Brain microvascular endothelial cell (primary cell): ENCODE results near the gene METTL23.
"Not testable (repeated sequence)": the region's sequence is repeated elsewhere in the genome, so short reads cannot be mapped to it uniquely, and the experiment has no call there.

Experiments
- DNase-seq: peaks from one replicate; pipeline ENCODE4 v3.0.0-alpha.2; 2020
- H3K27ac ChIP-seq: fragments of 250-450 bp; sonication (Bioruptor Pico); 2 replicates; pipeline ENCODE4 v1.5.1; 2020; ENCODE audit warnings: mild to moderate bottlenecking, moderate library complexity
- H3K27me3 ChIP-seq: fragments of 250-450 bp; sonication (Bioruptor Pico); replicated peaks from 2 replicates; pipeline ENCODE4 v1.5.1; 2020; ENCODE audit warnings: mild to moderate bottlenecking
- H3K36me3 ChIP-seq: fragments of 250-450 bp; sonication (Bioruptor Pico); replicated peaks from 2 replicates; pipeline ENCODE4 v1.5.1; 2020; ENCODE audit warnings: mild to moderate bottlenecking
- H3K4me3 ChIP-seq: 2 replicates; pipeline ENCODE4 v1.5.1; 2011; ENCODE audit warnings: low read depth, mild to moderate bottlenecking, control low read depth, low read length, moderate library complexity
- in situ Hi-C: cut with HindIII; loops from 2 replicates; pipeline ENCODE4 v1.10.0; 2017; ENCODE audit warnings: low sequenced_read_pairs, low pct_ligation_motif_present
- TF ChIP-seq, protein P1 (sequence below): IDR thresholded peaks from 2 replicates; pipeline ENCODE4 v1.5.1; 2011; ENCODE audit warnings: low read depth, mild to moderate bottlenecking, moderate library complexity, low read length, control low read depth, inconsistent platforms; ENCODE audit errors: missing control alignments

Gene METTL23

GRCh38 chr17:76710863-76711611 is 15.6 kb upstream of the METTL23 start, which contains the start of gene MXRA7:
Gene MXRA7, minus strand, starts transcription at chr17:76710965. Its CDS starts 19 bp downstream, at chr17:76710946.
- TF ChIP-seq, protein P1, sequence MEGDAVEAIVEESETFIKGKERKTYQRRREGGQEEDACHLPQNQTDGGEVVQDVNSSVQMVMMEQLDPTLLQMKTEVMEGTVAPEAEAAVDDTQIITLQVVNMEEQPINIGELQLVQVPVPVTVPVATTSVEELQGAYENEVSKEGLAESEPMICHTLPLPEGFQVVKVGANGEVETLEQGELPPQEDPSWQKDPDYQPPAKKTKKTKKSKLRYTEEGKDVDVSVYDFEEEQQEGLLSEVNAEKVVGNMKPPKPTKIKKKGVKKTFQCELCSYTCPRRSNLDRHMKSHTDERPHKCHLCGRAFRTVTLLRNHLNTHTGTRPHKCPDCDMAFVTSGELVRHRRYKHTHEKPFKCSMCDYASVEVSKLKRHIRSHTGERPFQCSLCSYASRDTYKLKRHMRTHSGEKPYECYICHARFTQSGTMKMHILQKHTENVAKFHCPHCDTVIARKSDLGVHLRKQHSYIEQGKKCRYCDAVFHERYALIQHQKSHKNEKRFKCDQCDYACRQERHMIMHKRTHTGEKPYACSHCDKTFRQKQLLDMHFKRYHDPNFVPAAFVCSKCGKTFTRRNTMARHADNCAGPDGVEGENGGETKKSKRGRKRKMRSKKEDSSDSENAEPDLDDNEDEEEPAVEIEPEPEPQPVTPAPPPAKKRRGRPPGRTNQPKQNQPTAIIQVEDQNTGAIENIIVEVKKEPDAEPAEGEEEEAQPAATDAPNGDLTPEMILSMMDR: no peak
- Histone ChIP-seq H3K36me3 (peaks cover 32% of the 10 kb centered on the region), H3K27me3 (no peaks in the 10 kb centered on the region), H3K27ac (peak within 1 kb of the TSS; percentile 87), H3K4me3 (peak within 1 kb of the TSS; percentile 78)
- no peak for DNase-seq
- in situ Hi-C loops: no loop called here

GRCh38 chr17:76712321-76712720 is 14.3 kb upstream of the METTL23 start:
- H3K4me3 ChIP-seq, in situ Hi-C loops, H3K27ac ChIP-seq, H3K27me3 ChIP-seq, DNase-seq: not testable (repeated sequence)
- H3K36me3 ChIP-seq: peaks cover 34% of the 10 kb centered on the region

GRCh38 chr17:76713765-76714164 is 12.9 kb upstream of the METTL23 start:
- DNase-seq: no peak
- Histone ChIP-seq H3K27me3 (no peaks in the 10 kb centered on the region), H3K27ac (no peak overlapping the region), H3K36me3 (peaks cover 41% of the 10 kb centered on the region), H3K4me3 (no peak overlapping the region)
- in situ Hi-C loops: no loop called here
- TF ChIP-seq, protein P1: no peak

- Histone ChIP-seq H3K36me3 (peaks cover 47% of the 10 kb centered on the region), H3K27ac (no peak overlapping the region), H3K4me3 (no peak overlapping the region), H3K27me3 (no peaks in the 10 kb centered on the region)
- TF ChIP-seq, protein P1: no peak
- in situ Hi-C loops: no loop called here
- DNase-seq: no peak
Measured at GRCh38 chr17:76714336-76714735, 12.3 kb upstream of the METTL23 start.

- peak overlapping the region; percentile 98 for H3K27ac ChIP-seq
- in situ Hi-C loops: no loop called here
- H3K36me3 ChIP-seq: peaks cover 53% of the 10 kb centered on the region
- TF ChIP-seq, protein P1: peak; percentile 83
- no peaks in the 10 kb centered on the region for H3K27me3 ChIP-seq
- DNase-seq: no peak
- no peak overlapping the region for H3K4me3 ChIP-seq
Measured at GRCh38 chr17:76714822-76715495, 11.7 kb upstream of the METTL23 start.

DNA sequence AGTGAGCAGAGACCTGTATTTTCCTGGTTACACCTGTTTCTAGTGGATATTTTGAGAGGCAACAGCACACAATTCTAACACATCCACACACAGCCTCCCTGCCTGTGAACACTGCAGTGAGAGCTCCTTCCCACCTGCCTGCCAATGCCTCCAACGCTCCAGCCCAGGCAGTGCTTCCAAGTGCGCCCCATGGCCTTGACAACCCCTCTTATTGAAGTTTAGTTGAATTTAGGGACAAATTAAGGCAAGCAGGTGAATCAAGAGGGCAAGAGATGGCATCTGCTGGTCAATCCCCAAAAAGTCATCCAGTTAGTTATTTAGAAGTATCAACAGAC is 11.2 kb upstream of the METTL23 start:
- Histone ChIP-seq H3K36me3 (peaks cover 55% of the 10 kb centered on the region), H3K4me3 (no peak overlapping the region), H3K27ac (peak overlapping the region; percentile 98), H3K27me3 (no peaks in the 10 kb centered on the region)
- in situ Hi-C loops: no loop called here
- no peak for DNase-seq
- TF ChIP-seq, protein P1: no peak
